HG02588 (cell line): ENCODE data around the gene PAQR9.

Experiments used
- ATAC-seq: cut with Tn5 transposase; IDR thresholded peaks from one replicate; pipeline ENCODE4 v1.9.1; 2021; ENCODE audit warnings: mild to moderate bottlenecking, moderate library complexity; ENCODE audit not compliant: unreplicated experiment

PAQR9 gene

DNA sequence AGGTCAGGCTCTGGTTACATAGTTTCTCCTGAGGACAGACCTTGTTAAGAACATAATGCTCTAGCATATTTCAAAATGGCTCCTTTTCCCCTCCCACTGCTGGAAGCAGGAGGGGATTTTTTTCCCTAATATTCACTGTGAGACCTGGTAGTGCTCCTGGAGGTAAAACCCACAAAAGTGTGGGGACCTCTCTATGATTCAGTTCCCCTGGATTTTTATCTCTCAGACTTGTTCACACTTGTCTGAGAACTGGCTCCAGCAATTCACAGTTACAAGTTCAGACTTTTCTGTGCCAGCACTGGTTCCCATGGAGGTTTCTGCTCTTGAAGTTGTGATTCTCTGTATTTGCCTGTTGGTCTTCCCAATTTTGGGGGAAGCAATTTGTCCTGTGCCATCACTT, 38.3 kb downstream of the PAQR9 start:
- no peak for ATAC-seq

GRCh38 chr3:142923694-142924093, 39.8 kb downstream of the PAQR9 start:
- no peak for ATAC-seq

- no peak for ATAC-seq
These were observed 46.9 kb downstream of the PAQR9 start for GRCh38 chr3:142916605-142917004.

- ATAC-seq, result no peak
These were observed 47.8 kb downstream of the PAQR9 start for GRCh38 chr3:142915636-142916035.

- no peak for ATAC-seq
These were observed 49.1 kb downstream of the PAQR9 start for GRCh38 chr3:142914286-142914811.

DNA sequence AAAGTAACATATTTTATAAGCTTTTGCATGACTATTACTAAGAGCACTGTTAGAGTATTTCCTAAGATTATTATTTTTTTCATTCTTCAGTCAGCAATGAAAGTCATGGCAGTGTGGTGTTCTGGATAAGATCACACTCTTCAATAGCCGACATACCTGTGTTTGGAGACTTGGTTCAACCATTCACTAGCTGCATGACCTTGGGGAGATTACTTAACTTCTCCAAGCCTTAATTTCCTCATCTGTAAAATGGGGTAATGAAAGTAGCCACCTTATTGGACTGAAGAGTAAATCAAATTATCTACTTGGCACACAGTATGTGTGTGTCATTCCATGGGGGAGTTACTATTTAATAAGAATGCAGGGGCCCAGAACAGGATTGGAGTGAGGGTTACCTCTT, 50.0 kb downstream of the PAQR9 start:
- no peak for ATAC-seq

DNA sequence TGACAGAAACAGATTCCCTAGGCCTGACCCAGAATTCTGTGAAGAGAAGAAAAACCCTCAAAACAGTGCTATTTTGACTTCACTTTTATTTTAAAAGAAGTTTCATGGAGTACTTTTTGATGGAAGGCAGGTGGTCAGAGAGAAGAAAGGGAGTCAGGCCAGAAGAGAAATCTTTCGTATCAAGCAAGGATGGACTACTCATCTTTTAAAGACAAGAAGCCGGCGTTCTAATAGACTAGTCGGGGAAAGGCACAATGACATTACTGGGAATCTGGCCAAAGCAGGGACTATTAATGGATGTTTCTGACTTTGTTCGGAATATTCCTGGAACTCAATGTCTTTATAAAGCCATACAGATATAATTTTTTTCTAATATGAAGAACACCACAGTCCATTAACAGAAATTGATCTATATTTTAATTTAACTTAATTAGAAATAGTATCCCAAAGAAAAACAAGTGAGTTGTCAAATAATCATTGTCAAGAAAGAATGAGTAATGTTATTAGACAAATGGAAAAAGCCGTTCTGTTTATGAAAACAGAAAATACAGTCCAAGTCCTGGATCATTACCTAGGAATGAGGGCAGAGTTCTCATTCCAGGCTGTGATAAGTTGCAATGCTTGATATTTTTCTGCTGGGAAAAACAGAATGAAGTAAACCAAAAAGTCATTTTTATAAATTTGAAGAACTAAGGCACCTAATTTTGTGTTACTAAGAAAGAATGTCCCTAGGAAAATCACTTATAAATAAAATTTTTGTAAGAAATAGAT, 50.9 kb downstream of the PAQR9 start:
- no peak for ATAC-seq
